Femur (tissue), 1 donor: ENCODE data around the gene LCE1A.

Source experiments
- DNase-seq: peaks from one replicate; pipeline ENCODE4 v3.0.0-alpha.2; 2017

LCE1A gene

DNA sequence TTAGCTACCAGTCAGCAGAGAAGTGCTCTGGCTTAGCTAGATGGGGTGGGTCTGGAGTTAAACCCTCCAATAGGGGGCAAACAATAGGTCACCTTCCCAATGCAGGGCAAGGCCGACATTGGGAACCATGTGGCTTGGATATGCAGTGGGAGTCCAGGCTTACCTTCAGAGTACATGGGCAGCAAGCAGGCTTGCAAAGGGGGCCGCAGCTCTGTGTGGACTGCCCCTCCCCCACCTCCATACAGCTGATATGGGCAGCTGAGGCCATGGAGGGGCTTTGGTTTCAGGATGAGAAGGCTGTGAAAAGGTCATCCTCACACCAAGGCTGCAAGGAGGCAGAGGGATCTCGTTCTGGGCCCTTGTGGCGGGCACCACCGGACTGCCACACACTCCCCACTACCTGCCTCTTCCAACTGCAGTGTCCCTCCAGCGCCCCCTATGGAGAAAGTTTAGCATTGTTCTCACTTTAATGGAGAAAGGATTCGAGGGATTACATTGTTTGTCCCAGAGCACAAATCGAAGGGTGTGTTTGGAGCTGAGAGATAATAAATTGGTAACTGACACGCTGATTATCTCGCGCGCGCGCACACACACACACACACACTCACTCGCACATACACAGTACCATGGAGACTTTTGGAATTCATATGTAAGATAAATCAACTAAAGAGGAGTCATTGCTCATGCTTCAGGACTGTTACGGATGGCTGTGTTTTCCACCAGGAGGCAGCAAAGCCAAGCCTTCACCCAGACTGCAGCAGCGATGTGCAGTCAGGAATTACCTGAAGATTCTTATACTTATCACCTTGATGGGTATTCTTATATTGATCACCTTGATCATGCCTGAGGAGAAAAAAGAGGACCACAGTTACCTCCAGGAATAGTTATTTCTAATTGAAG lies 43.8 kb downstream of the LCE1A start:
- no peak for DNase-seq

GRCh38 chr1:152871731-152872126 lies 44.5 kb downstream of the LCE1A start:
- DNase-seq = no peak

DNA sequence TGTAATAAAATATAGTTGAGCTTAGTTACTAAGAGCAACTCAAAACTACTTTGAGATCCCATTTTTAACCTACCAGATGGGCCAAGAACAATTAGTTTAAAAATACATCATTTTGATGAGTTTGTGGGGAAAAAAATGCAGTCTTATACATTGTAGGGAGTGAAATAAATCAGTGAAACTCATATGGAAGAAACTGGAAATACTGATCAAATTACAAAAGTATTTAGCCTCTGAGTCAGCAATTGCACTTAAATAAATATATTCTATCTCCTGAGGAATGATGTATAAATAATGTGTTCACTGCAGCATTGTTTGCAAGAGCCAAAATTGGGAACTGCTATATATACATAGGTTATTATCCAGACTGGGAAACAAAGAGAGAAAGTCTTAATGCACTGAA lies 46.2 kb downstream of the LCE1A start:
- no peak for DNase-seq

DNA sequence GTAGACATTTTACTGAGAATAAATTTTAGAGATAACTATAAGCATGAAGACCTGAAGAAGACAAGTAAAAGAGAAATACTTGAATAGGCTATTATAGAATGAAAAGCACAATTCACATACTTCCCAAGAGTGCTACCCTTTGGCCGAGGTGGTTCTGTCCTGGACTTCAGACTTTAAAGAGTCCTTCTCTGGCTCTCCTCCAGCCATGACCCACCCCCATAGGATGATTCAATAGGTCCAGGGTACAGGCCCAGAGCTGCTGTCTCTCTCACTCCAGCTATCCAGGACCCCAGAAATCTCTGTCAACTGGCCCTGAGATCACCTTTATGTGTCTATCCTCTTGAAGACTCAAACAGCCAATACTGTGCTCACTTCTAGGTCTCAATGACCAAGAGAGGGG lies 49.6 kb downstream of the LCE1A start:
- DNase-seq = no peak
